ENCODE data around the gene CPA2. TPM values are rescaled to one million over a fixed set of nuclear protein-coding genes. Genes with fewer than 3 reads are reported as not detected.

Gene CPA2
- total RNA-seq, 3 donors from 2014 or later = 0.22 to 2.6 (median 2.1) TPM

- H3K9me3 ChIP-seq = no peaks in the 10 kb centered on the region
- TF ChIP-seq CTCF (IDR thresholded peaks at IDR 0.05) = no peak
- DNase-seq (no peak), ATAC-seq (no peak)
- intact Hi-C loops (cut with DNase I, micrococcal nuclease) = no loop called here
- H3K4me3 ChIP-seq = no peak overlapping the region
- no peaks in the 10 kb centered on the region for H3K36me3 ChIP-seq (ENCODE audit: low read depth)
- H3K4me1 ChIP-seq (ENCODE audit: low read depth) = no peaks in the 10 kb centered on the region
These were observed 67.2 kb downstream of the CPA2 start for GRCh38 chr7:130333832-130334231.

GRCh38 chr7:130334274-130334673 is 67.6 kb downstream of the CPA2 start:
- TF ChIP-seq CTCF (IDR thresholded peaks at IDR 0.05) = no peak
- intact Hi-C loops (cut with DNase I, micrococcal nuclease) = no loop called here
- no peak for DNase-seq

GRCh38 chr7:130337410-130337971 is 70.8 kb downstream of the CPA2 start:
- Histone ChIP-seq H3K4me1 (ENCODE audit: low read depth) (no peaks in the 10 kb centered on the region), H3K9me3 (no peaks in the 10 kb centered on the region), H3K36me3 (ENCODE audit: low read depth) (no peaks in the 10 kb centered on the region), H3K4me3 (no peak overlapping the region)
- TF ChIP-seq CTCF (IDR thresholded peaks at IDR 0.05) = no peak
- intact Hi-C loops (cut with DNase I, micrococcal nuclease) = no loop called here
- DNase-seq (no peak), ATAC-seq (no peak)

More at GRCh38 chr7:130334274-130334673, 67.6 kb downstream of the CPA2 start:
- ATAC-seq = no peak
- H3K36me3 ChIP-seq (ENCODE audit: low read depth) = no peaks in the 10 kb centered on the region
- no peaks in the 10 kb centered on the region for H3K9me3 ChIP-seq
- no peak overlapping the region for H3K4me3 ChIP-seq
- no peaks in the 10 kb centered on the region for H3K4me1 ChIP-seq (ENCODE audit: low read depth)

GRCh38 chr7:130338233-130338632 is 71.6 kb downstream of the CPA2 start:
- no peak for TF ChIP-seq CTCF (IDR thresholded peaks at IDR 0.05)
- intact Hi-C loops (cut with DNase I, micrococcal nuclease) = no loop called here

More at GRCh38 chr7:130338233-130338632, 71.6 kb downstream of the CPA2 start:
- Histone ChIP-seq H3K4me3 (no peak overlapping the region), H3K4me1 (ENCODE audit: low read depth) (no peaks in the 10 kb centered on the region), H3K9me3 (no peaks in the 10 kb centered on the region), H3K36me3 (ENCODE audit: low read depth) (no peaks in the 10 kb centered on the region)
- no peak for DNase-seq
- ATAC-seq = no peak

Other genes with a start within 250 kb of the CPA2 start
- gene ZC3HC1, start 215.5 kb upstream of the CPA2 start, total RNA-seq = 10 to 100 TPM in 2 of 3 donors, 1 to 10 TPM in 1; 8.4 to 12.0 (median 10.1) TPM
- gene KLHDC10, start 196.3 kb upstream of the CPA2 start, total RNA-seq = 10 to 100 TPM; 30.1 to 36.2 (median 34.1) TPM
- 10 to 100 TPM; 19.1 to 28.9 (median 27.6) TPM for gene TMEM209, start 61.5 kb upstream of the CPA2 start, total RNA-seq
- not detected for gene SSMEM1, start 59.0 kb upstream of the CPA2 start, total RNA-seq
- gene CPA4, start 26.3 kb downstream of the CPA2 start, total RNA-seq = not detected
- not detected for gene CPA5, start 78.0 kb downstream of the CPA2 start, total RNA-seq
- not detected for gene CPA1, start 113.6 kb downstream of the CPA2 start, total RNA-seq
- 1 to 10 TPM; 6.4 to 8.3 (median 6.6) TPM for gene CEP41, start 174.2 kb downstream of the CPA2 start, total RNA-seq
- 10 to 100 TPM; 31.7 to 61.4 (median 42.6) TPM for gene MEST, start 225.2 kb downstream of the CPA2 start, total RNA-seq